Epidermal melanocyte (primary cell): ENCODE data around the gene INF2.
"Not testable (repeated sequence)": the region's sequence is repeated elsewhere in the genome, so short reads cannot be mapped to it uniquely, and the experiment has no call there.

ENCODE experiments used
- DNase-seq: peaks from one replicate; pipeline ENCODE4 v3.0.0; 2011; ENCODE audit warnings: low spot score; ENCODE audit not compliant: insufficient read length

INF2 gene

DNA sequence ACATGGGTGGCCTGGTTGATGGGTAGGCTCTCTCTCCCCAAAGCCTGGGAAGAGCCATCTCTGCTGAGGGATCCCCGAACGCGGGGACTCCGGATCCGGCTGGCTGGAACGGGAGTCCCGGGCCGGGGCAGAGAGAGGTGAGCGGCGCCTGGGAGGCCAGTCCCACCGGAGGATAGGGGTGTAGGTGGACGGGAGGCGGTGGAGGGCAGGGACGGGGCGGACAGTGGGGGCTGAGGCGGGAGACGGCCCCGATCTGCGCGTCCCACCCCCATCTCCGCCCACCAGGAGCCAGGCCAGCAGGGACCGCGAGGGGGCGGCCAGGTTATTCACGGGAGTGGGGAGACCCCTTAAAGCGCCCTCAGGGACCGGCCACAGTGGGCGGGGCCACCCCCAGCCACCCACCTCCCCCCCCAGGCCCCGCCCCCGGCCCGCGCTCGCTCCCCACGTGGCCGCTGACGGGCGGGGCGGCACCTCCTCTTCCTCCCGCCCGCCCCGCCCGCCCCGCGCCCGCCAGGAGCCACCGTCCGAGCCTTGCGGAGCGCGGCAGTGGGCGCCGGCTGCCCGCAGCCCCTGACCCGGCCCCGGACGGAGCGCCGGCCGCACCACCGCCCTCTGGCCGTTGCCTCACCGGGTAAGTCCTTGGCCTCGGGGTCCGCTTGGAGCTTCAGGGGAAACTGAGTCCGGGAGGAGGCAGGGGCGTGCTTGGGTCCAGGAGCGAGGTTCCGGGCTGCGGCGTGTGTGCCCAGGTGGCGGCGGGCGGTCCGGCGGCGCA, at the start of gene INF2:
TSS of gene INF2 (plus strand) at position 510 of the 772 bp plus-strand sequence. CDS start 11,748 bp downstream, outside the sequence.
- DNase-seq = peak; percentile 91

DNA sequence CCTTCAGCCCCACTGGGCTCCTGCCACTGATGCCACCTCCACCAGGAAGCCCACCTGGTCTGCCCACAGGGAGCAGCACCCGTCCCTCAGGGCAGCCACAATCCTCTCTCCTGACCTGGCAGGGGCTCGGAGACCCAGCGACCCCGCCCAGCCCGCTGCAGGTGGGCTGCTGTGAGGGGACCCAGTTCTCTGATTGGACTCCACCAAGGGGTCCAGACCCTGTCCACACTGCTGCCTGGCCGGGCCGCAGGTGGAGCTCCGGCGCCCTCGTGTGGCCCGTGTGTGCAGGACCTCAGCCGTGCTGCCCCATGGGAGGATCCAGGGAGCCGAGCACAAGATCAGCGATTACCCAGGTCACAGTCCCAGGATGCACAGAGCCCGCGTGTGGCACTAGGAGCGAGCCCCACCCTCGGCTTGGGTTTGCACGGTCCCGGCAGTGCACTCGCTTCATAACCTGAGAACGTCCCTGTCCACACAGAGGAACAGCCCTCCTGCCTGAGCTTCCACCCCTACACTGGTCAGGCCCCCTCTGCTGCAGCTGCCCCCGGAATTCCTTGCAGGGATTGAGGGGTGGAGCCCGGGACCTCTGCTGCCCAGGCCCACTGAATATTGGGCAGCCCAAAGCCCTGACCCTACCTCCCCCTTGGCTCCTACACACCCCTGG, 49.4 kb upstream of the INF2 start:
- peak; percentile 86 for DNase-seq

DNA sequence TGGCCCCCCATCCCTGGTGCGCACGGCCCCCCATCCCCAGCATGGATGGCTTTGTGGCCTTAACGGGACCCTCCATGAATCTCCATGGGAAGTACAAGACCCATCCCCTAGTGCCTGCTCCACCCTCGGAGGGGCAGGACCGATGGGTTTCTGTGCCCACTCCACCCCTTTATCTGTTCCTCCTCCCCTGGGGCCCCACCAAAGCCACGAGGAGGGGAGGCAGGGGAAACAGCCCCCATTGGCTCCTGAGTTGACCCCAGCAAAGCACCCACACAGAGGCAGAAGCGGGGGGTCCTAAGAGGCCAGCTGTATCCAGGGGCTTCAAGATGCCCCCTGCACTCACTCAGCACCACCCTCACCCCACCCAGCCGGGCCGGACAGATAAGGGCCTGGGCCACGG, 48.7 kb upstream of the INF2 start:
- no peak for DNase-seq

DNA sequence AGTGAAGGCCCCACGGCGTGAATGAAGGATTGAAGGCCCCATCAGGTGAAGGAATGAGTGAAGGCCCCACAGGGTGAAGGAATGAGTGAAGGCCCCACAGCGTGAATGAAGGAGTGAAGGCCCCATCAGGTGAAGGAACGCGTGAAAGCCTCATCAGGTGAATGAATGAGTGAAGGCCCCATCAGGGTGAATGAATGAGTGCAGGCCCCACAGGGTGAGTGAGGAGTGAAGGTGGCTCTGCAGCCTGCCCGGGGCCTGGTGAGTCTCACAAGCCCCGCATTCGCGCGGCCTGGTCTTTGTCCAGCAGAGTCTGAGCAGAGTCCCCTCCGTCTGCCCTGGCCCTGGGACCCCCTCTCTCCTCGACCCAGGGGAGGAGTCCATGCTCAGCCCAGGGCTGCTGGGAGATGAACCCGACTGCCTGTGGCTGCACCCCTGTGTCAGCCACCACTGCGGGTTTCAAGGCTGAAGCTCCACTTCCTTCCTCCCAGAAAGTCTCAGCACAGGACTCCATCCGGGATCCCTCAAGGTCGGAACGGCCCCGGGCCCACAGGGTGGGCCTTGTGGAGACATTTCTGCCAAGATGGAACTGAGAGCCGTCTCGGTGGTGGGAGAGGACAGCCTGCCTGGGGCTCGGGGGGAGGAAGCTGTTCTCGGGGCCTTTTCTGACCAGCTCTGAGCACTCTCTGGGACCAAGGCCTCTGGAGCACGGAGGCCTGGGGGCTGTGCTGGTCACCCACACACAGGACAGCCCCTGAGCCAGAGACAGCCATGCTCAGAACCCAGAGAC, 47.5 kb upstream of the INF2 start:
- no peak for DNase-seq

DNA sequence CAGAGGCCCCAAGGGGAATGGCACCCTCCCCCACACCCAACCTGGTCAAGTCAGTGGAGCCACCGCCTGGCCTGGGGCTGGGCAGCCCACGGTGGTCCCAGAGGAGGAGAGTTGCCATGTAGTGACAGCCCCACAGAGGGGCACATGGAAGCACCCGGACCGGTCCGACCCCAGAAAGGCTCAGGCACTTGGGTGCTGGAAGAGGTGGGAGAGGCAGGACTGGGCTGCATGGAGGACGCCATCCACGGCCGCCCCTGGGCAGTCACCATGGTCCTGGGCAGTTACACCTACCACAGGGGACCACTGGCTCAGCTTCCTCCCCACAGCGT, 46.9 kb upstream of the INF2 start:
- DNase-seq = no peak

DNA sequence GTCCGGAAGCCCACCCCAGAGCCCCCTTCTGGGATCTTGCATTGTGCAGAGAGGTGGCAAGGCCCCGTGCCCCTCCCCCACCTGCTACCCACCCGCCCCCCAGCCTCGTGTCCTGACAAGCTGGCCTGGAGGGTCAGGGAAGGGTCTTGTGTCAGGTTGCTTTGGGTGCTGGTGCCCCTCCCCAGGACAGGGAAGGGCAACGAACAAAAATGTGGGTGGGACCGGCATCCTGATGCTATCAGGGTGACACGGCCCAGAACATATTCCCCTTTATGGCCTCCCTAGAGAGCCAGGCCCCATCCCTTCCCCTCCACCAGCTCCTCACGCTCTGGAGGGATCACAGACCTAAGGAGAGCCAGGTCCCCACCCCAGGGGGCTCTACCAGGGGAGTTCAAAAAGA, 46.1 kb upstream of the INF2 start:
- no peak for DNase-seq

DNA sequence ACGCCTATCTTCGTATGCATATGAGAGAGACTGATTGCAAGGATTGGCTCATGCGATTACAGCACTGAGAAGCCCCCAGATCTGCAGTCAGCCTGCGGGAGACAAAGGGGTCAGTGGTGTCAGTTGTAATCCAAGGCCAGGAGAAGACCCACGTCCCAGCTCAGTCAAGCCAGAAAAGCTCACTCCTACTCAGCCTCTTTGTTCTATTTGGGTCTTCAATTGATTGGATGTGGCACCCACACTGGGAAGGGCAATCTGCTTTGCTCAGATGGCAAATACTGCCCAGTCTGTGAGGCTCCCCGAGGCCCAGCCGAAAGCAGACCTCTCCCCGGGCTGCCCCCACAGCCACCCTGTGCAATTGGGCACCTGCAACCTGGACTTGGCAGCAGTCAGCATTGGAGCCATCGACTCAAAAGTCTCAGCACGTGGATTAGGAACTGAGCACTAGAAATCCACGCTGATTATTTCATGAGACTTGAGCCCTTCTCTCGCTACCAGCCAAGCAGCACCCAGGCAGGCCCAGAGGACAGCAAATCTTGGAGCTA, 45.3 kb upstream of the INF2 start:
- DNase-seq = no peak

DNA sequence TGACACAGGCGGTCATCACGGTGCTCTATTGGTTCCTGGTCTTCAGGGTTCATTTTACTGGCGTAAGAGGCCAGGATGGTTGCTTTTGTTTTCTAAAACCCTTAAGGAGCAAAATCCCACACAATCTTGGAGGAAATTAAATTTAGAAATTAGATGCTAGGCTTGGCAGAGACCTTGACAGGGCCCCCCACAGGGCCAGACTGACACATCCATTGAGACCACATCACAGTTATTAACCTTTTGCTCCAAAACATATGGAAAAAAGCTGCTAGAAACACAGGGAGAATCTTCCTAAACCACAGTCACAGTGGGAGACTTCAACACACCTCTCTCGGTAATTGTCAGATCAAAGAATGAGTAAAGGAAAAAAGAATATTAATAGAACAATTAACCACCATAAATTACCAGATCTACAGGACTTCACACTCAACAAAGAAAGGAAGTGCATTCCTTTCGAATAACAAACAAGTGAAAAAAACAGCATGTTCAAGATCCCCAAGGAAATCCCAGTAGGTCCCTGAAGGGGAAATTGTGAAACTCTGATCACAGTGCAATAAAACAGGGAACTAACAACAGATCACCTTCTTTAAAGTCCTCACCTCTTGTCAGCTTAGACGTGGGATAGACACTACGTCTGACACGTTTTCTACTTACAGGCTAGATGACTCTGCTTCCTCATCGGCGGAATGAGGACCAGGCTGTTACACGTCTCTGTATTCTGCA, 44.6 kb upstream of the INF2 start:
- no peak for DNase-seq

DNA sequence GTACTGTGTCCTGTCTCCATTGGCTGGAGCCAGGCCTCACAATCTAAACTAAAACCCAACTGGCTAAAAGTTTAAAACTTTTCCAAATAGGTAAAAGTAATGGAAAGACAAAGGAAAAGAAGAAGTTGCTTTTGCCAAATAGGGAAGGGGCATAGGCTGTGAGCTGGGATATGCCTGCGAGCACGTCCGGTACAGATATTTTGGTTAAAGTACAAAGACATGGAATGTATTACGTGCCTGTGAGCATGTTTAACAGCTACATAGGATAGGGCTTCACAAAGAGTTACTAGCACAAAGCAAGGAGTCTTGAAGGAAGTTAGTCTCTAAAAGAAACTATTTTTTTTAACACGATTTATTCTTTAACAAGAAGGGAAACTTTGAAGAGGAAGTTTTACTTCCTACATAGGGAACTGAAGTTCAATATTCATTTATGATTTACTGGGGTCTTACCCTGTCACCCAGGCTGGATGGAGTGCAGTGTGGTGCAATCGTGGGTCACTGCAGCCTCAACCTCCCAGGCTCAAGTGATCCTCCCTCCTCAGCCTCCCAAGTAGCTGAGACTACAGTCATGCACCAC, 41.9 kb upstream of the INF2 start:
- DNase-seq = no peak

DNA sequence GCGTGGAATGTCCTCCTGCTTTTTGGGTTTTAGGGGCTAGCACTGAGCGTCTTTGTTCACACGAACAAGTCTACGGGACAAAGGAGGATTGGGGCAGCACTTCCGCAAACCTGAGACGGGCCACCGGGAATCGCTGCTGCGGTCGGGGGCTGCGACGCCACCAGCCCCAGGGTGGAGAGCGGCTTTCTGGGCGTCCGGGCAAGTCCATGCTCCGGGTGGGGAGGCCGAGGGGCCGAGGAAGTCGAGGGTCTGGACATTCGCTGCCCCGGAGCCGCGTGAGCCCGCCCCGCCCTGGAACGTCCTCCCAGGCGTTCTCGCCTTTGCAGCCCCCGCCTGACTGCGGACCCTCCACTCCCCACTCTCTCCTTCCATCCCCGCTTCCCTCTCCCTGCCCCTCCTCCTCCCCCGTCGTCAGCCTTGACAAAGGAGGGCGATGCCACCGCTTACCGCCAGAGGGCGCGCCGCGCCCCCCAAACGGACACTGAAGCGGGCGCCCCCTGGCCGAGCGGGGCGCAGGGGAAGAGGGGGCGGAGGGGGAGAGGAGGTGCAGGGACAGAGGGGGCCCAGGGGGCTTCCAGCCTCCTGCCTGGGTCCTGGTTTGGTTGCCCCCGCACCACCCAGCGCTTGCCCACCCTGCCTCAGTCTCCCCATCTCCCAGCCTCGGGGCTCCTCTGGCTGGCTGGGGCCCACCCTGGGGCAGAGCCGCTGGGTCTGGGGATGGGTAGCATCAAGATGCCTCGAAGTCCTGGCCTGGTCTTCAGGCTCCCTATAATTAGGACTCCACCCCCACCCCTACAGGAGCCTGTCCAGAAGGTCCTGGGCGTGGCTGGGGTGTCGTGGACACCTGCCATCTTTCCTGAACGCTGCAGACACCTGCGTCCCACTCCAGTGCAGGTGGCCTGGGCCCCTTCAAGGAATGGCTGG, 39.1 kb upstream of the INF2 start:
- DNase-seq = peak; percentile 93

DNA sequence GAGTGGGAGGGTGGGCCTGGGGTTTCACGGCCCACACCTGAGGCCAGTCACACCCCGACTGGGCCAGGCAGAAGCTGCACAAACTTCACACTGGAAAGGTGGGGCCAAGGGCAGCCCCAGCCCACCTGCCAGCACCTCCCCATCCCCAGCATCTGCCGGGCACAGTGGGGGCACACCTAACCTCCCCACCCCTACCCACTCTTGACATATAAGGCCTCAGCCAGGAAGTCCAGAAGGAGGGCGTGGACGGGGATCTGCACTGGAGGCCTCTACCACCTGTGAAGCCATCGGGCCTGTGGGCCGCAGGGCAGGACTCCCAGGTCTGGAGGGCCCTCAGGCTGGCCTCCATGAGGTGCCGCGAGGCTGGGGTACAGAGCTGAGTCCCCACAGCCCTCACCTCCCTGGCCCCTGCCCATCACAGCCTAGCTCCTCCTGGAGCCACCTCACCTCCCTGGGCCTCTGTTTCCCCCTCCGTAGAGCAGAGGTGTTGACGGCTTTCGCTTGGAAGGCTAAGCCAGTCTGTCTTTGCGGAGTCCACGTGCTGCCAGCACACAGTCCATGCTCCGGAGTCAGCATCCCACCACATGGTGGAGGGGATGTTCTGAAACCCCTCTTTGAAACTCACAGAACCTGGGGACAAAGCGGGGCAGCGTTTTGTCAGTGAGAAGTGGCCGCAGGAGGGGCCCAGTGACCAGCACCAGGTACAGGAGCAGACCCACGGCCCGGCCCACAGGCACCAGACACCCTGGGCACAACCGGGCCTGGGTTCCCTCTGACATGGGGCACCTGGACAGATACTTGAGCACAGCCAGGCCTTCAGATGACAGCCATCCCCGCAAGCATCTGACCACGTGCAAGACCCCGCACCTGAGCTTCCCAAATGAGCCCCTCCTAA, 38.2 kb upstream of the INF2 start:
- DNase-seq = no peak

DNA sequence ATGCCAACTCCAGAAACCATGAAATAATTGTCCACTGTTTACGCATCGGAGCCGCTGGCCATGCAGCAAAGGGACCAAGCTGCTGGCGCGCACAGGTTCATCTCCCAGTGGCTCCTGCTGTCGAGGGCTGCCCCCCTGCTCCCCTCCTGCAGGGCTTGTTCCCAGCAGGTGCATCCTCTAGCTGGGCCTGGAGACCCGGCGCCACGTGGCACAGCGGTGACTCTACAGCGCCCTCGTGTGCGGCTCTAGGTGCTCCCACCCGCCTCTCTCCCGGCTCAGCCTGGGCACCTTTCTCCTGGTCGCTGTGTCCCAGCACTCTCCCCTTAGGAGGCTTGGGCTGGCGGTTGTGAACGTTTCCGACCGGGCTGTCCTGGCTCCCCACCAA, 37.5 kb upstream of the INF2 start:
- DNase-seq = no peak

DNA sequence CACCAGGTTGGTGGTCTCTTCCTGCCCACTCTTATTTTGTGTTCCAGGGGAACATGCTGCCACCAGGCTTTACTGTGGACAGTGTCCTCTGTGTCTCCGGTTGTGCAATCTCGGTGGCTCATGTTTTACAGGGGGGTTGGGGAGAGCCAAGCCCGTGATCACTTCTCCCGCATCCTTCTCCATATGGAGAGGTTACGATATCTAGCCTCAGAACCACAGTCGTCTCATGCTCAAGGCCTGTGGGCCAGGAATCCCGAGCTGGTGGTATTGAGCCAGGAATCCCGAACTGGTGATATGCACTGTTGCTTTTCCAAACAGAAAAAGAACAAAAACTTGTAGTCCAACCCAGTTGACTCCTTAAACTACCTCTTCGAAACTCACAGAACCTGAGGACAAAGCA, 37.0 kb upstream of the INF2 start:
- DNase-seq = no peak

DNA sequence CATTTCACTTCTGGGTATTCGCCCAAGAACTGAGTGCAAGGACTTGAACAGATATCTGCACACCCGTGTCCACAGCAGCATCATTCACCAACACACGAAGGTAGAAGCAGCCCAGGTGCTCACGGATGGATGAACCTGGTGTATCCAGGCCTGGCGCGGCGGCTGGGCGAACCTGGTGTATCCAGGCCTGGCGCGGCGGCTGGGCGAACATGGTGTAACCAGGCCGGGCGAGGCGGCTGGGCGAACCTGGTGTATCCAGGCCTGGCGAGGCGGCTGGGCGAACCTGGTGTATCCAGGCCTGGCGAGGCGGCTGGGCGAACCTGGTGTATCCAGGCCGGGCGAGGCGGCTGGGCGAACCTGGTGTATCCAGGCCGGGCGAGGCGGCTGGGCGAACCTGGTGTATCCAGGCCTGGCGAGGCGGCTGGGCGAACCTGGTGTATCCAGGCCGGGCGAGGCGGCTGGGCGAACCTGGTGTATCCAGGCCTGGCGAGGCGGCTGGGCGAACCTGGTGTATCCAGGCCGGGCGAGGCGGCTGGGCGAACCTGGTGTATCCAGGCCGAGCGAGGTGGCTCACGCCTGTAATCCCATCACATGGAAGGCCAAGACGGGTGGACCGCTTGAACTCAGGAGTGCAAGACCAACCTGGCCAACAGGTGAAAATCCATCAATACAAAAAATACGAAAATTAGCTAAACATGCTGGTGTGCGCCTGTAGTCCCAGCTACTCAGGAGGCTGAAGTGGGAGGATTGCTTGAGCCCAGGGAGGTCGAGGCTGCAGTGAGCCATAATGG, 36.1 kb upstream of the INF2 start:
- DNase-seq = not testable (repeated sequence)

DNA sequence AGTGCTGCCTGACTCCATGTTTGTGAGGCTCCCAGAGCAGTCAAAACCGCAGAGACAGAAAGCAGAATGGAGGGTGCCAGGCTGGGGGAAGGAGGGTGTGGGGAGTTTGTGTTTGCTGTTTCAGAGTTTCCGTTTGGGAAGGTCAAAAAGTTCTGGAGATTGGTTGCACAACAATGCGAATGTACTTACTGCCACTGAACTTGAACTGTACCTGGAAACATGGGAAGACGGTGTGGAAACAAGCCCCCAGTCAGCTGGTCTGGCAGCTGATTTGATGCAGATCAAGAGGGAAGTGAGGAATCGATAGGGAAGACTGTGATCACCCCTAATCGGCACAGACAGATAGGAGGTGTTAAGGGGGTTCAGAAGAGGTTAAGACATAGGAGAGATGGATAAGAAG, 35.3 kb upstream of the INF2 start:
- no peak for DNase-seq

DNA sequence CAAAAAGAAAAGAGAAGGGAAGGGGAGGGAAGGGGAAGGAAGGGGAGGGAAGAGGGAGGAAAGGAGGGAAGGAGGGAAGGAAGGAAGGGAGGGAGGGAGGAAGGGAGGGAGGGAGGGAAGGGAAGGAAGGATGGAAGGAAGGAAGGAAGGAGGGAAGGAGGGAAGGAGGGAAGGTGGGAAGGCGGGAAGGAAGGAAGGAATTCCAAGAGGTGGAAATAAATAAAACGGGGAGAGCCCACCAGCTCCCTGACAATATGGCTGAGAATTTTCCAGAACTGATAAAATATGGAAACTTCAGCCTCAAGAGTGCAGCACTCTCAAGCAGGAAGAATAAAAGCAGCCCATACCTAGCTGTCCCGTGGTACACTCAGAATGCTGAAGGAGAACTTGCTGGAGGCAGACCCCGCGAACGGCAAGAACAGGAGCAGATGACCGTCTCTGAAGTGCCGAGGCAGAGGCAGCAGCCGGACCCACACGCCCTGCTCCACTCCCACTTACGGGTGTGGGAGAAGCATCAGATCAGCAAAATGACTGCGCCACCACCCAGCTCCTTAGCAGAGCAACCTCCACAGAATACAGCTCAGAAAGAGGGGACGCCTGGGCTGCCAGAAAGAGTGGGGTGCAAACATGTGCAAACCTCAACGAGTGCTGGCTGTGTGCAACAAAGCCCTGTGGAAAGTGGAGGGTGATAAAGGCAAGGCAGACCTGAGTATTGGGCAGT, 34.1 kb upstream of the INF2 start:
- no peak for DNase-seq

DNA sequence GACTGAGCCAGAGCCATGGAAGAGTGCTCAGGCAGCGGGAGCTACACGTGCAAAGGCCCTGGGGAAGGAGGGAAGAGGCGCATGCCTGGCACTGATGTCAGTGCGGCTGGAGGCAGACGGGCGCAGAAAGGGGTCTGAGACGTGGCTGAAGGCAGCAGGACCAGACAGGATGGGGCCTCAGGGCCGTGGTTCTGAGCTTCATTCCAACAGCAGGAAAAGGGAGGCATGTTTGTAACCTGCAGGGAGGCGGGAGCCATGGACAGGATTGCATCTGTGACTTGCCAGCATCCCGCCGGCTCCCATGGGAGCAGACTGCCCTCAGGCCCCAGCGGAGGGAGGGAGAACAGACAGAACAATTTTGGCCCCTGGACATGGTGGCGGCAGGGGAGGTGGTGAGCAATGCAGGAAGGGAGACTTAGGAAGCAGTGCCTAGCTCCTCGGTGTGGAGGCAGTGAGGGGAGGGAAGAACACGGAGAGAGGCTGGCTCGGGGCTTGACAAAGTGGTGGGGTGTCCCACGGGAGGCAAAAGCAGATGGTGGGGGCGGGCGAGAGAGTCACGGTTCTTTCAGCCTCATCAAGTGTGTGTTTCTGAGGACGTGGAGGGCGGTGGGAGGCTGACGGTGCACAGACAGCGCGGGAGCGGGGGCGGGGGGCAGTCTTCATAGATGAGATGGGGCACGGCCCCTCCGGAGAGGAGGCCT, 33.3 kb upstream of the INF2 start:
- no peak for DNase-seq
